Middle frontal gyrus (tissue), 1 donor: ENCODE data around the gene GNAS-AS1.

Experiments
- DNase-seq: peaks from one replicate; pipeline ENCODE4 v3.0.0-alpha.2; 2015; ENCODE audit warnings: low spot score; ENCODE audit errors: extremely low spot score

The GNAS-AS1 gene

DNA sequence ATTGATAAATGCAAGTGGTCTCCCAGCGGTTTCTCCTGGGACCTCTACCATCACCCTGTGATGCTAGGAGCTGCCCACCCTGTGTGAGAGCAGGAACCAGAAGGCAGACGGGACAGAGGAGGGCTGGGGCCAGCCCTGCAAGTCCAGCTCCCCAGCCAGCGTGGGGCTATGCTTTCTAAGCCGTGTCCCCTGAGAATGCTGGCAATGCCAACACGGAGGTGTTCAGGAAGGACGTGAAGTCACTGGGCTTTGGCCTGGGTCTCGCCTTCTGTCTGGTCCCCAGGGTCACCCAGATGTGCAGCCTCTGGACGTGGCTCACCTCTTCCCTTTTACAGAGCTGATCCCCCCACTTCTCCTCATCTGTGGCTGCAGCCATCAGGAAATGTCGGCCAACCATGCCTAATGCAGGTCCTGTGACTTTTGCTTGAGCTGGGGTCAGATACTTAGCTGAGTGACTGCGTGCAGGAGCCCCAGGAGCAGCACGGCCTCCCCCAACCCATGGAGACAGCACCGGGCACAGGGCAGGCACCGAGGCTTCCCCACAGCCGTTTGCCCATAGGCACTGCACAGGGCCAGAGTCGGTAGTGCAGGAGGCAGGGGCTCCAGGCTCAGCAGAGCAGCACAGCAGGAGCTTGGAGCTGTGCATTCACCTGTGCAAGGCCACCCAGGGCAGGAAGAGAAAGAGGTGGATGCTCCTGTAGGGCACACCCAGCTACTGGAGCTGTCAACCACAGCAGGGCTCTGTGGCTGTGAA lies 66.2 kb downstream of the GNAS-AS1 start:
- no peak for DNase-seq

DNA sequence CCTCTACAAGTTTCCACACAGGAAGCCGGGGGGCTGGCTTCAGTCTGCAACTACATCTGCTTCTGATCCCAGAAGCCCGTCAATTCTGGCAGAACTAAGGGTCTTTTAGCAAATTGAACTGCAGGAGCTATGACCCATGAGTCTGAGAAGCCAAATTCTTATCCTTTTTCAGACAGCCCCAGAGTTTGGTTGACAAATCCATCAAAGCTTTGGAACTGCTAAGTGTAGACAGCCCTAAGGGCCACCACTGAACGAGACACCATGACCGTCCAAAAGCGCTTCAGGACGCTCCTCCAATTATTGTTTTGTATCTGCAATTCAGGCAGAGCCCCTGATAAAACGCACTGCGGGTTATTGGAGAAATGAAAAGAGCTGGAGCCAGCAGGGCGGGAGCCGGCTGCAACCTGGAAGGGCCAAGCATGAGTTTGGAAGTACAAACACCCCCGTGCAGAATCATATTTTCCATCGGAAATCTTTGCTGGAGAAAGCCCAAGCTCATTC lies 67.1 kb downstream of the GNAS-AS1 start:
- DNase-seq: no peak

DNA sequence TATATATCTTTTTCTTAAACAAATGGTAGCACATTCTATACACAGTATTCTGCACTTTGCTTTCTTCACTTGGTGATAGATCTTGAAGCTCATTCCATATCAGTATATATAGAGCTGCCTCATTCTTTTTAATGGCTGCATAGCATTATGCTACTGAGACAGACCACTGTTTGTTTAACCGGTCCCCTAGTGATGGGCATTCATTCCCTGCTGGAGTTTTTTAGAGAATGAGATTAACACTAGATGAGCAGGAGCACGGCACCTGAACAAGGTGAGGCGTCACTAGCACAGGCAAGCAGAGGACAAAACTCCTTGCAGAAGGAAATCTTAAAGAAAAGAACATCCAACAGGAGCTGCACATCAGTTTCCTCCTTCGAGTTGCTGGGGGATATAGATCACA lies 69.6 kb downstream of the GNAS-AS1 start:
- no peak for DNase-seq

DNA sequence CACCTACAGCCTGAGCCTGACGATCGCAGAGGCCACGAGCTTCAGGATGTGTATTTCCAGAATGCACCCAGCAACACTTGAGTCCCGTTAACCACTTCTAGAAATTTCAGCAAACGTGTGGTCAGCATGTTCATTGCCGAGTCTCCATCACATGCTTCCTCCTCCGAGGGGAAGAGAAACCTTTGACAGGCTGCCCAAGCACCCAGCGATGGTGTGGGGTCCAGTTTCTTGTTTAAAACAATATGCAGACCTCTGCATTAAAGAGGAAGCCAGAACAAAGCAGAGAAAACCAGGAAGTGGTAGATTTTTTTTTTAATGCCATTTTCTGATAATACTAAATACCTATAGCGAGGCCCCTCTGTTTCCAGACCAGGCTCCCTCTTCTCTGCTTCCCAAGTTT lies 71.9 kb downstream of the GNAS-AS1 start:
- DNase-seq: no peak

DNA sequence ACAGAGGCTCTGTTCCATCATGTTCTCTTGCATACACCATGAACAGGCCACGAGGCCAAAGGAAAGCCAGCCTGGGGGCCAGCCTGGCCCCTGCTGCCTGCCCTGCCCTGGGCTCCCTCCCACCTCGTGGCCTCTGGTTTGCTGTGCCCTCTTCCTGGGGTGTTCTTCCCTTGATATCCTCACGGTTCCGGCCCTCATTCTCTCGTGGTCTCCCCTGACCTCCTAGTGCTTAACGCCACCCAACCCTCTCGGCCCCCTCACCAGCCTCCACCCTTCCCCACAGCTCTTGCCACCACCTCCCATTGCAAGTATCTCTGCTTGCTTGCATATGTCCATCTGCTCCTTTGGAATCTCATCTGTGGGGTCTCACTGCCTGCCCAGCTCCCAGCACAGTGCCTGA lies 73.0 kb downstream of the GNAS-AS1 start:
- DNase-seq: no peak

DNA sequence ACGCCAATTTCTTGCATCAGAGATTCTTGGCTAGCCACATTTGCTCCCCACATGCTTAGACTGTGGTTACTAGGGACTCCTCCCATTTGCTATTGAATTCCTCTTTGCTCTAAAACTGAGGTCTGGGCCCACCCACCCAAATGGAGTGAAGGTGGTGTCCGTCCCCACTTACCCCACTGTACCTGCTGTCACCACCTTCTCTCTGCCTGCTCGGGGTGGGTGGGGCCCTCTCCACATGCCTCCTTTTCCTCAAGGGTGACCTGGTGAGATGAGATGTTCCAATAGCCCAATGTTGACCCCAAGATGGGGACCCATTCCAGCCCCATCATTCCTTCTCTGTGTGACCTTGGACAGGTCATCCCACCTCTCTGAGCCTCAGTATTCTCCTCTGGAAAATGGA lies 74.6 kb downstream of the GNAS-AS1 start:
- no peak for DNase-seq

DNA sequence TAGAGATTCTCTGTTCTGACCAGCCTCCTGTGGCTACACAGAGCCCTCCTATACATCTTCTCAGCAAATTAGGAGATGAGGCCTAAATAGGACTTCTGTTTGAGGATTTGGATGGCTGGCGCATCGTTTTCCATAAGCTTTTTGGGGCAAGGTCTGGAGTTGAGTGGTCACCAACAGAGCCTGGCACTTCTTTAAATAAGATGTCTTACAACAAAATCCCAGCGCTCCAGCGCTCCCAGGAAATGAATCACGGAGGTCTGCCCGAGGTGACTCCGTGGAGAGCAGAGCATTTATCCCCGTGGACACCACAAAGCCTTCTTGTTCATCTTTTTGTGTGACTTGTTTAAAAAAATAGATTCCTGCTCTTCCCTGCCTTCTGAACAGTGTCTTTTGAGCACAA lies 75.3 kb downstream of the GNAS-AS1 start:
- no peak for DNase-seq

DNA sequence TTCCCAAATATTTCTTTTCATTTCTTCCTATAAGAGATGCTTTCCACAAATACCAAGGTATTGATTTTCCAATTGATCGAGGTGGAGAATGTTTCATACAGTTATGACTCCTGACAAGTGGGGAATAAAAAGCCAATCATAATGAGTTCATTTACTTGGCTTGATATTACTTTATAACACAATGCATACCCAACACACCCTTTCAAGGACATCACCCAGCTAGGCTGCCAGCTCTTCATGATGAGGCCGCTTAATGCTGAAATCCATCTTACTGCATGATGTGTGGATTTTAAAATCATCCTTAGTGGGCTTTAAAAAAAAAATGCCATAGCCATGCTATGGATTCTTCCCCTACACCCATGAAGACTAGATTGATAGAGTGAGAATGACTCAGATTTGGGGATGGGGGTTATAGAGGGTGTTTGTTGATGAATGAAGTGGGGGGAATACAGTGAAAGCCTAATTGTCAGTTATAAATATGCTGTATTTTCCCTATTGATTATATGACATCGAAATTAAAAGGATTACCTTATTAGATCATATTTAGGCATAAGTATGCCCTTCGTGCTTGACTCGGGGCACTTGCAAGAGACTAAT lies 75.9 kb downstream of the GNAS-AS1 start:
- DNase-seq: no peak

DNA sequence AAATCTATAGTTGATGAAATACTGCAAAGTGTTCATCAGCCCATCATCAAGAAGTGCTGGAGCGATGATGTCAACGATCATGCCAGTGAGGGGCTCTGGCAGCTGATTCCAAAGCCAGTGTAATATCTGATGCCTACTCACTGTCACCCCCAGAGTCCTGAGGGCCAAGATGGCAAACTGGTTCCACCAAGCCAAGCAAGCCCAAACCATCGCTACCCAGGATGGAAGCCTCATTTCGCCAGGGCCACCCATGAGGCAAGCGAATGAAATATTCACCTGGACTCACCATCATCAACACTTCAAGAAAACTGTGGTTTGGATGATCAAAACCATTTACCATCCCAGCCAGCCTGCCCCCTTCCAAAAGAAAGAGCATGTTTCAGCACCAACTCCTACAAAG lies 76.5 kb downstream of the GNAS-AS1 start:
- DNase-seq: no peak

DNA sequence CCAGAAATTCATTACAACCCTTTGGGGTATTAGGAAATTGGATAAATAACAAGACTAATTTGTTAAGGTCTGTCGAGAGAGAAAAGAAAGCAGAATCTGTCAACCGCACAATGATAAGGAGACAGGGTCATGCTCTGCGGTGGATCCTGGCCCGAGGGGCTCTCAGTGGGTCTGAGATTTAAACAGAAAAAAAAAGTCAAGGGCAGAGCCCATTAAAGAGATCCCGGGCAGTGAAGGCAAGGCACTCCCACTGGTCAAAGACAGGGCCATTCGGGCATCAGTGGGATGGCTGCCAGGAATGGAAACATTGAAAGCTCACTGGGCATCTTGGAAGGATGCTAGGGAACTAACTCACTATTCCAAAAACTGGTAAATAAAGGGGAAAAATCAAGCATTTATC lies 77.9 kb downstream of the GNAS-AS1 start:
- no peak for DNase-seq
